ENCODE measurements around the gene SYDE2. TPM values are rescaled to one million over a fixed set of nuclear protein-coding genes. Genes with fewer than 3 reads are reported as not detected.

Gene SYDE2
- total RNA-seq, 4 donors from 2014 or later, result 3.3 to 20.8 (median 14.2) TPM

- Histone ChIP-seq H3K27ac (no peak overlapping the region), H3K36me3 (no peaks in the 10 kb centered on the region), H3K4me1 (no peaks in the 10 kb centered on the region), H3K27me3 (no peaks in the 10 kb centered on the region), H3K4me3 (no peak overlapping the region), H3K9me3 (no peaks in the 10 kb centered on the region)
- DNase-seq, result no peak
- TF ChIP-seq, protein P1, sequence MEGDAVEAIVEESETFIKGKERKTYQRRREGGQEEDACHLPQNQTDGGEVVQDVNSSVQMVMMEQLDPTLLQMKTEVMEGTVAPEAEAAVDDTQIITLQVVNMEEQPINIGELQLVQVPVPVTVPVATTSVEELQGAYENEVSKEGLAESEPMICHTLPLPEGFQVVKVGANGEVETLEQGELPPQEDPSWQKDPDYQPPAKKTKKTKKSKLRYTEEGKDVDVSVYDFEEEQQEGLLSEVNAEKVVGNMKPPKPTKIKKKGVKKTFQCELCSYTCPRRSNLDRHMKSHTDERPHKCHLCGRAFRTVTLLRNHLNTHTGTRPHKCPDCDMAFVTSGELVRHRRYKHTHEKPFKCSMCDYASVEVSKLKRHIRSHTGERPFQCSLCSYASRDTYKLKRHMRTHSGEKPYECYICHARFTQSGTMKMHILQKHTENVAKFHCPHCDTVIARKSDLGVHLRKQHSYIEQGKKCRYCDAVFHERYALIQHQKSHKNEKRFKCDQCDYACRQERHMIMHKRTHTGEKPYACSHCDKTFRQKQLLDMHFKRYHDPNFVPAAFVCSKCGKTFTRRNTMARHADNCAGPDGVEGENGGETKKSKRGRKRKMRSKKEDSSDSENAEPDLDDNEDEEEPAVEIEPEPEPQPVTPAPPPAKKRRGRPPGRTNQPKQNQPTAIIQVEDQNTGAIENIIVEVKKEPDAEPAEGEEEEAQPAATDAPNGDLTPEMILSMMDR (IDR thresholded peaks at IDR 0.05), result no peak
- no peak for TF ChIP-seq POLR2A (IDR thresholded peaks at IDR 0.05)
Observed at GRCh38 chr1:85172684-85173337, 28.0 kb downstream of the SYDE2 start.

DNA sequence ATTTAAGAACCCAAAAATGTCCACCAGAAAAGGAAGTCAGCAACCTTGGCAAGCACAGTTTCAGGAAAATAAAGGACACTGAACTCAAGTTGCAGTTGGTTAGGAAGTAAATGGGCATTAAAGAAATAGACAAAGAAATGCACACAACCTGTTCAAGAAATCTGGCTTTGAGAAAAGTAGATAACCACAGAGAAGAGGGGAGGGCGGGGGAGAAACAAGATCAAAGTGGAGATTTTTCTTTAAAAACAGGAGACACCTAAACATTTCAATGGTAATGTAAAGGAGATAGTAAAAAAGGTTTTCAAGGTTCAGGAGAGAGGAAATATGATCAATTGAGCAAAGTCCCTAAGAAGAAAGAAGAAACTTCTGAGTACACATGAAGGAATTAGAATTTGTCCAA lies 29.1 kb downstream of the SYDE2 start:
- H3K4me1 ChIP-seq, result no peaks in the 10 kb centered on the region
- DNase-seq, result no peak
- no peaks in the 10 kb centered on the region for H3K27me3 ChIP-seq
- no peak for TF ChIP-seq POLR2A (IDR thresholded peaks at IDR 0.05)
- TF ChIP-seq, protein P1 (IDR thresholded peaks at IDR 0.05), result no peak
- H3K4me3 ChIP-seq, result no peak overlapping the region
- H3K27ac ChIP-seq, result no peak overlapping the region
- H3K9me3 ChIP-seq, result no peaks in the 10 kb centered on the region
- H3K36me3 ChIP-seq, result peaks cover 0 to 1% (median 0%) of the 10 kb centered on the region in 3 donors

- H3K27ac ChIP-seq, result no peak overlapping the region
- H3K9me3 ChIP-seq, result no peaks in the 10 kb centered on the region
- H3K27me3 ChIP-seq, result no peaks in the 10 kb centered on the region
- TF ChIP-seq, protein P1 (IDR thresholded peaks at IDR 0.05), result no peak
- no peak for TF ChIP-seq POLR2A (IDR thresholded peaks at IDR 0.05)
- no peak overlapping the region for H3K4me3 ChIP-seq
- no peak for DNase-seq
- no peaks in the 10 kb centered on the region for H3K4me1 ChIP-seq
- peaks cover 0 to 3% (median 0%) of the 10 kb centered on the region in 3 donors for H3K36me3 ChIP-seq
Observed at GRCh38 chr1:85168884-85169283, 31.9 kb downstream of the SYDE2 start.

DNA sequence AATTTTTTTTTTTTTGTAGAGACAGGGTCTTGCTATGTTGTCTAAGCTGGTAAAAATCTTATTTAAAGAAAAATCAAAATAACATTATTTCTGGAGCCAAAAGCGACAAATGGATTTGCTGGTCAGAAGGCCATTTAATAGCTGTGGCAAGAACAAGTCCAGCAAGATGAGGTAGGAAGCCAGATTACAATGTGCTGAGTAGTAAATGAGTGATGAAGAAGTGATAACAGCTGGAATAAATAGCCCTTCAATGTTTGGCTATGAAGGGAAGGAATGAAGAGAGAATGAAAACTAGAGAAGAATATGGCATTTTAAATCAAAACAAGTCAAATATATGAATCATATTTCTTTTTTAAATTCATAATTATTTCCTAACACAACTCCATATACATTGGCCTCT lies 34.5 kb downstream of the SYDE2 start:
- no peak for DNase-seq
- Histone ChIP-seq H3K27ac (no peak overlapping the region), H3K9me3 (no peaks in the 10 kb centered on the region), H3K4me1 (no peaks in the 10 kb centered on the region), H3K27me3 (no peaks in the 10 kb centered on the region), H3K4me3 (no peak overlapping the region), H3K36me3 (peaks cover 0 to 8% (median 0%) of the 10 kb centered on the region in 3 donors)
- TF ChIP-seq, protein P1 (IDR thresholded peaks at IDR 0.05), result no peak
- TF ChIP-seq POLR2A (IDR thresholded peaks at IDR 0.05), result no peak

DNA sequence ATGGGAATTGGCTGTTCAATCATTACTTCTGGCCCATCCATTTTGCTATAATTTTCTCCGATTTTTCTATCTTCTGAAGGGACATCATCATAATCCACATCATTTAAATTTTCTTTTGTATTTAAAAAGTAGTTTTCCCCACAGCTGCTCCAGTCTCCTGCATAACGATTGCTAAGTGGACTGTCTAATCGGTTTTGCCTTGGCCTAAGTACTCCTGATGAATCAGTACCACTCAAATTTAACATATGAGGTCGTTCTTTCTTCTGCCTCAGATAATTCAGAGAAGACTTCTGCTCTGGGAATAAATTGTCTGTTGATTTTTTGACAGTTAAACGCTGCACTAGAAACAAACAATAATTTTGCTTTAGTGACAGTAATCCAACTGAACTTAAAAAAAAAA lies 41.9 kb downstream of the SYDE2 start:
- H3K4me1 ChIP-seq, result no peaks in the 10 kb centered on the region
- H3K4me3 ChIP-seq, result no peak overlapping the region
- no peaks in the 10 kb centered on the region for H3K9me3 ChIP-seq
- no peaks in the 10 kb centered on the region for H3K27me3 ChIP-seq
- DNase-seq, result no peak
- peaks cover 0 to 9% (median 0%) of the 10 kb centered on the region in 3 donors for H3K36me3 ChIP-seq
- H3K27ac ChIP-seq, result no peak overlapping the region
- no peak for TF ChIP-seq POLR2A (IDR thresholded peaks at IDR 0.05)
- TF ChIP-seq, protein P1 (IDR thresholded peaks at IDR 0.05), result no peak

Data from Peyer's patch (tissue), 4 donors.